ENCODE measurements around the gene DIPK1A.
"Not testable (repeated sequence)": the region's sequence is repeated elsewhere in the genome, so short reads cannot be mapped to it uniquely, and the experiment has no call there.

The DIPK1A gene

GRCh38 chr1:92916899-92917298 lies 44.4 kb downstream of the DIPK1A start:
- no peak for DNase-seq (ENCODE audit: low spot score)

GRCh38 chr1:92915547-92915946 lies 45.7 kb downstream of the DIPK1A start:
- no peak for DNase-seq (ENCODE audit: low spot score)

- no peak for DNase-seq (ENCODE audit: low spot score)
These were observed 48.0 kb downstream of the DIPK1A start for GRCh38 chr1:92913093-92913819.

DNA sequence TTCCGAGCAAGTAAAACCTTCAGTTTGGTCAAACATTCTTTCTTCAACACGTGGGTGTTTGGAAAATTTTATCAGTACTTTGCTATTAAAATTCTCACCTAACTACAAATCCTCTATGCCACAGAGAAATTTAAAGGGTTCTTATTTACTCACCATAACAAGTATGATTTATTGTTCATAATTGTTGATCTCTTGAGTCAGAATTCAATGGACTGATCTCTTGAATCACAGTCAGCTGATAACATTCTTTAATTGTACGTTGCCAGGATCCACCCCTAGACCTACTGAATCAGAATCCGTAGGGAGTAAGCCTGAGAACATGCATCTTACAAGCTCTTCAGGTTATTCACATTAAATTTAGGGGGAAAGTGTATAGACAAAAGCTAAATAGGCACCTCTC lies 51.2 kb downstream of the DIPK1A start:
- no peak for DNase-seq (ENCODE audit: low spot score)

DNA sequence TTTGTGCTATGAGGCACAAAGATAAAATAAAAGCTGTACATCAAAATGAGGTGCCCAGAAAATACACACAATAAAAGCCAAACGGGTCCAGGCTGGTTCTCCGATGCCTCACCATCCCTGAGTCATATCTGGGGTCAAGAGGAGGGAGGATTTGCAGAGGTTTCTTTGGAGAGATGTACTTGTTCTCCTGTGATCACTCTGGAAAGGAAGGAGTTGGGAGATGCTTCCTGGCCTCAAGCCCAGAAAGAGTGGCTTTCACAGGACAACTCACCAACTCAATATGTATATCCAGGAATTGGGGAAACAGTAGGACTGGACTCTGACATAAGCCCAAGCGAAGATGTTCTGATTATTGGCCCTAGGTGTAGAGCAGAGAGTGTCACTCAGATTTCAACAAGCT lies 51.9 kb downstream of the DIPK1A start:
- peak; percentile 22 for DNase-seq (ENCODE audit: low spot score)

DNA sequence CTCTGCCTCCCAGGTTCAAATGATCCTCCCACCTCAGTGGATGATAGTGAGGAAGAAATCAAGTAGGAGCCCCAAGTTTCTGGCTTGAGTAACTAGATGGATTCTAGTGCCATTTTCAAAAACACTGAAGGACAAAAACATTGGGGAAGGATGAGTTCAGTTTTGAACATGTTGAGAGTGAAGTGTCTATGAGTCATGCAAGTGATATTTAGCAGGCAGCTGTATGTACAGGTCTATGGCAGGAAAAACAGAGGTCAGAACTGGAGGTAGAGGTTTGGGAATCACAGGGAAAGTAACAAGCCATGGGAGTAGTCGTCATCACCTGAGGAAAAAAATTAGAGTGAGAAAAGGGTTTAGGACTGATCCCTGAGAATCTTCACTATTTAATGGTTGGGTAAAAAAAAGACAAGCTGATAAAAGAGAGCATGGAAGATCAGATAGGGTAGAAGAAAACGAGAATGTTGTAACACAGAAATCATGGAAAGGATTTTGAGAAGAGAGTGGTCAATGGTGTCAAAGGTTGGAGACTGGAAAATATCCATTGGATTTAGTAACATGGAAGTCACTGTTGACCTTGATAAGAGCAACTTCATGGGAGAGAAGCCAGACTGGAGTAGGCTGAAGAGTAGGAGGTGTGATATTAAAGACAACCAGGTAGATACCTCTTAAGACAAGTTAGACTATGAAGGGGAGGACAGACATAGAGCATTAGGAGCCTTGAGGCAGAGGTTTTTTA lies 53.1 kb downstream of the DIPK1A start:
- DNase-seq (ENCODE audit: low spot score) = no peak

DNA sequence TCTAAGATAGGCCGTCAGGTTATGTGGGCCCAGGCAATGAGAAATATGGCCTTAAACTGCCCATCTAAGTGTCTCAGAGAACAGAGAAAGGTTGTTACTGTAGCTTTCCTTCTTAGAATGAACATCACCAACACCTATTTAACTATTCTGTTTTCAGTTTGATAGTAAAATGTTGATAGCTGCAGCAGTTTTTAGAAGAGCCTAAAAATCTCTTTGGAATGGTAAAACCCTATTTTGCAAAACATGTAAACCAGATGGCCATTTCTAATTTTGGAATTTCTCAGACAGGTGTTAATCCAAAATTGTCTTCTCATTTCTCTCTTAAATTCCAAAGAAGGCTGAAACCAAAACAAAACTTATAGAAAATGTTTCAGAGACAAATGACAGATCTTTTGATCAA lies 57.5 kb downstream of the DIPK1A start:
- DNase-seq (ENCODE audit: low spot score) = no peak

DNA sequence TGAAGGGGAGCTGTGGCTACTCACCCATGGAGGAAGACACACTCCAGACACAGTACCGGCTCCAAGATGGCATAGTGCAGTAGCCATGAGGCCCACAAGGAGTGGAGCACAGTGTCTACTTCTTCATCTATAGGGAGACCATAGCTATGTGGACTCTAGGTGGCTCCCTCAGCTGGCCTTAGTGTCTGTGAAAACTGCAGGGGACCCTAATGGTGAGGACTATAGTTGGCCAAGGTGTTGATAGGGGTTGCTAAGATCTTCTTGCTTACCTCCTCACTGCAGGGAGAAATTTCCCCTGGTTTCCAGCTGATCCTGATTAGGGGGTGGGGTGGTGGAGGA lies 58.9 kb downstream of the DIPK1A start:
- DNase-seq (ENCODE audit: low spot score) = no peak

- no peak for DNase-seq (ENCODE audit: low spot score)
These were observed 59.4 kb downstream of the DIPK1A start for GRCh38 chr1:92901699-92902405.

- no peak for DNase-seq (ENCODE audit: low spot score)
These were observed 60.1 kb downstream of the DIPK1A start for GRCh38 chr1:92901126-92901525.

GRCh38 chr1:92900539-92900938 lies 60.7 kb downstream of the DIPK1A start:
- no peak for DNase-seq (ENCODE audit: low spot score)

- no peak for DNase-seq (ENCODE audit: low spot score)
These were observed 61.5 kb downstream of the DIPK1A start for GRCh38 chr1:92899780-92900179.

GRCh38 chr1:92898053-92898452 lies 63.2 kb downstream of the DIPK1A start:
- DNase-seq (ENCODE audit: low spot score) = not testable (repeated sequence)

GRCh38 chr1:92887465-92887864 lies 73.8 kb downstream of the DIPK1A start:
- no peak for DNase-seq (ENCODE audit: low spot score)

DNA sequence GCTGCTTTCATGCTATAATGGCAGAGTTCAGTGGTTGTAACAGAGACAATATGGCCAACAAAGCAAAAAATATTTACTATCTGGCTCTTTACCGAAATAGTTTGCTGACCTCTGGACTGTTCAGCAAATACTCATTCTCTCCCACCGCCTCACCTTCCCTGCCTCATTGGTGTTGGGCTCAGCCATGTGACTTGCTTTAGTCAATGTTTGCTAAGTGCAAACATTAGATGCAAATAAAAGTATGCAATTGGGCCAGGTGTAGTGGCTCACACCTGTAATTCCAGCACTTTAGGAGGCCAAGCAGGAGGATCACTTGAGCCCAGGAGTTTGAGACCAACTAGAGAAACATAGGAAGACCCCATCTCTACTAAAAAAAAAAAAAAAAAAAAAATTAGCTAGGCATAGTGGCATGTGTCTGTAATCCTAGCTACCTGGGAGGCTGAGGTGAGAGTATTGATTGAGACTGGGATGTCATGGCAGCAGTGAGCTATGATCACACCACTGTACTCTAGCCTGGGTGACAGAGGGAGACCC lies 74.3 kb downstream of the DIPK1A start:
- no peak for DNase-seq (ENCODE audit: low spot score)

DNA sequence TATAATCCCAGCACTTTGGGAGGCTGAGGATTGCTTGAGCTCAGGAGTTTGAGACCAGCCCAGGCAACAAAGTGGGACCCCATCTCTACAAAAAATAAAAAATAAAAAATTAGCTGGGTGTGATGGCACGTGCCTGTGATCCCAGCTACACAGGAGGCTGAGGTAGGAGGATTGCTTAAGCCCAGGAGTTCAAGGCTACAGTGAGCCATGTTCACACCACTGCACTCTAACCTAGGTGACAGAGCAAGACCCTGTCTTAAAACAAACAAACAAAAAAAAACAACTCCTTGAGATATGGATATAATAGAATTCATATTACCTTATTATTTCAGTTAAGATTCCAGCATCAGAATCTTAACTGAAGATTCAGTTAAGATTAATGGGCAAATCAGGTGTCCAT lies 77.1 kb downstream of the DIPK1A start:
- no peak for DNase-seq (ENCODE audit: low spot score)

- DNase-seq (ENCODE audit: low spot score) = no peak
These were observed 78.0 kb downstream of the DIPK1A start for GRCh38 chr1:92883297-92883696.

GRCh38 chr1:92882819-92883218 lies 78.4 kb downstream of the DIPK1A start:
- no peak for DNase-seq (ENCODE audit: low spot score)

DNA sequence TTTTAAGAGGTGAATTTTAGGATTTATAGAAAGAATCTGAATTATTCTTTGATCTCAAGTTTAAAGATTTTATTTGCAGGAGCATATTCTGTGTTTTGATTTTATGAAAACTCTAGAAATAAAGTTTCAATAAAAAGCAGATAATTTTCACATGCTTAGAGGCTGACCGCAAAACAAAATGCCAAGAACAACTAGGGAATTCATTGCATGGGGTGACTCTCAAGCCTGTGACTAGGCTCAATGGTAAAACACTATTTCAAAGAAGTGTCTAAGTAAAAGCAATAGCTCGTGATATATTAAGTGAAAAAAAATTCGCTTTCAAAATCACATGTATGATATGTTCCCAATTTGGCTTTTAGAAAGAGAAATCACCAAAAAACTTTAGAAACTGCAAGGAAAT lies 79.9 kb downstream of the DIPK1A start:
- no peak for DNase-seq (ENCODE audit: low spot score)

DNA sequence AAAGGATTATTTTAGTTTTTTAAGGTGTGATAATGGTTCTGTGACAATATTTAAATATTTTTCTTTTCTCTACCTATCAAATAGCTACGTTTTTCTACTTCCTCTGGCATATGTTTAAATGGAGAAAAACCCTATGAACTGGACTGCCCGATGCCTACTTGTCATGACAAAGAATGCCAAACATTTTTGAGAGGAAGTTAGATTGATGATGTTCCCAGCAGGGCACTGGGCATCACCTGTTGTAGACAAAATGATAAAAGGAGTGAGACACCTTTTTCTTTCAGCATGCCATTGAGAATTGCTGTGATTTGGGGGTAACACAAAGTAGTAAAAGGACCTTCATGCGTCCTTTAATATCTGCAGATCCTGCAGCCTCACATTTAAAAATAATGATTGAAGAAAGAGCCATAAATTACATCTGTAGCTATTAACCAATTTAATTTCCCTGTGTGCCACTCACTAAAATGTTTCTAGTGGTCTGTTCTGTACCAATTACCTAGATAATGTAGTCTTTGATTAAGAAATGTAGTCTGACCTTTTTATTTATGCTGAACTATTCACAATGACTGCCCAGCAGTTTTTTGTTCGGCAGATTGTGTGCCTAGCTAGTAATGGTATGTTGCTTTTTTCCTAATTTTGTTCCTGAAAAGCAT lies 81.8 kb downstream of the DIPK1A start:
- DNase-seq (ENCODE audit: low spot score) = no peak

DNA sequence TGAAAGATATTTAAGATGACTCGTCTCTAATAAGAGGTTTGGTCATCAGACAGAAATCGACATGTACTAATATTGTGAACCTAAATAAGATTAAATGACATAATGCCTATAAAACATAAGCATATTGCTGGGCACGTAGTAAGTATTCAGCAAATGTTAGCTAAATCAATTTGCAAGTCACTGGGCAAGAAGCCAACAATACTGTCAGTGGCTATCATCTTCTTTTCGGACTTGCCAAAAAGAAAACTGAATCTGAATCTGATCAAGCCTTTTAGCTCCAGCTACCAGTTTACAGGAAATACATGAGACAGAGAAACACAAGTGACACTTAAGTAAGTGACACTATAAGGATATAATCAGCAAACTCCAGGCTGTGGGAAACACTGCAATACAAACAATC lies 83.5 kb downstream of the DIPK1A start:
- peak; percentile 81 for DNase-seq (ENCODE audit: low spot score)

GRCh38 chr1:92877081-92877711 lies 84.1 kb downstream of the DIPK1A start:
- DNase-seq (ENCODE audit: low spot score) = peak; percentile 80

Measured in globus pallidus (tissue), 1 donor.